DMS79 (cell line): Measurements from ENCODE around the gene TRAPPC12.
"Not testable (repeated sequence)": the region's sequence is repeated elsewhere in the genome, so short reads cannot be mapped to it uniquely, and the experiment has no call there.

Experiments used
- DNase-seq: peaks from one replicate; lab custom pipeline; 2025; lab: John Stamatoyannopoulos, UW

TRAPPC12 gene

GRCh38 chr2:3369340-3370181 lies 9.9 kb upstream of the TRAPPC12 start:
- not testable (repeated sequence) for DNase-seq

- no peak for DNase-seq
Measured at GRCh38 chr2:3376821-3377220, 2.7 kb upstream of the TRAPPC12 start.

GRCh38 chr2:3377279-3377611 lies 2.2 kb upstream of the TRAPPC12 start:
- DNase-seq, result no peak

GRCh38 chr2:3377612-3378432 lies 1.7 kb upstream of the TRAPPC12 start, which contains the start of gene EIPR1:
Gene EIPR1 (minus strand): TSS chr2:3377818. CDS start chr2:3377689, 129 bp downstream.
- DNase-seq, result peak; percentile 98

GRCh38 chr2:3379339-3379646 lies 201 bp upstream of the TRAPPC12 start:
- DNase-seq, result peak; percentile 90

- no peak for DNase-seq
Measured at GRCh38 chr2:3386448-3386958, 7.0 kb downstream of the TRAPPC12 start.

- no peak for DNase-seq
Measured at GRCh38 chr2:3387011-3387410, 7.5 kb downstream of the TRAPPC12 start.

GRCh38 chr2:3387644-3388411 lies 8.3 kb downstream of the TRAPPC12 start:
- DNase-seq, result no peak

- DNase-seq, result no peak
Measured at GRCh38 chr2:3388412-3388738, 8.9 kb downstream of the TRAPPC12 start.

GRCh38 chr2:3389193-3389592 lies 9.7 kb downstream of the TRAPPC12 start:
- DNase-seq, result no peak

GRCh38 chr2:3390041-3390440 lies 10.5 kb downstream of the TRAPPC12 start:
- DNase-seq, result no peak

GRCh38 chr2:3392216-3392615 lies 12.7 kb downstream of the TRAPPC12 start:
- DNase-seq, result no peak

GRCh38 chr2:3396920-3397559 lies 17.5 kb downstream of the TRAPPC12 start:
- DNase-seq, result no peak

- no peak for DNase-seq
Measured at GRCh38 chr2:3398857-3399256, 19.4 kb downstream of the TRAPPC12 start.

- DNase-seq, result no peak
Measured at GRCh38 chr2:3399381-3399780, 19.9 kb downstream of the TRAPPC12 start.

- no peak for DNase-seq
Measured at GRCh38 chr2:3399829-3400228, 20.3 kb downstream of the TRAPPC12 start.

- no peak for DNase-seq
Measured at GRCh38 chr2:3403587-3404334, 24.3 kb downstream of the TRAPPC12 start.

- no peak for DNase-seq
Measured at GRCh38 chr2:3404349-3404894, 24.9 kb downstream of the TRAPPC12 start.

GRCh38 chr2:3405307-3405706 lies 25.8 kb downstream of the TRAPPC12 start:
- DNase-seq, result no peak

GRCh38 chr2:3405876-3406275 lies 26.4 kb downstream of the TRAPPC12 start:
- DNase-seq, result no peak

GRCh38 chr2:3406501-3406900 lies 27.0 kb downstream of the TRAPPC12 start:
- no peak for DNase-seq
